ENCODE data around the gene NOL6.

Gene NOL6

GRCh38 chr9:33467526-33467925, 6.2 kb downstream of the NOL6 start:
- TF ChIP-seq ZFP3 (CRISPR knock-in tag; IDR thresholded peaks at IDR 0.05) (no peak), CSRNP3 (CRISPR knock-in tag; IDR thresholded peaks at IDR 0.05) (no peak), TOX (CRISPR knock-in tag; IDR thresholded peaks at IDR 0.05; ENCODE audit: borderline replicate concordance) (no peak), ISL1 (CRISPR knock-in tag; IDR thresholded peaks at IDR 0.05) (no peak), ESRRG (CRISPR knock-in tag; IDR thresholded peaks at IDR 0.05) (no peak), SNAI2 (CRISPR knock-in tag; IDR thresholded peaks at IDR 0.05) (no peak), ARNTL (CRISPR knock-in tag; IDR thresholded peaks at IDR 0.05; ENCODE audit: borderline replicate concordance, low read depth) (no peak), BACH2 (CRISPR knock-in tag; IDR thresholded peaks at IDR 0.05; ENCODE audit: borderline replicate concordance) (no peak), ZFP30 (CRISPR knock-in tag; IDR thresholded peaks at IDR 0.05) (no peak), CREB5 (CRISPR knock-in tag; IDR thresholded peaks at IDR 0.05; ENCODE audit: low read depth) (no peak), POU6F1 (CRISPR knock-in tag; IDR thresholded peaks at IDR 0.05; ENCODE audit: borderline replicate concordance, low read depth) (no peak), CSDC2 (CRISPR knock-in tag; IDR thresholded peaks at IDR 0.05) (no peak), PPARA (CRISPR knock-in tag; IDR thresholded peaks at IDR 0.05; ENCODE audit: borderline replicate concordance) (no peak), OSR1 (CRISPR knock-in tag; IDR thresholded peaks at IDR 0.05) (no peak), RARB (CRISPR knock-in tag; IDR thresholded peaks at IDR 0.05) (no peak), TSHZ2 (CRISPR knock-in tag; IDR thresholded peaks at IDR 0.05) (no peak)

GRCh38 chr9:33466565-33467495, 6.9 kb downstream of the NOL6 start:
- TF ChIP-seq TSHZ2 (CRISPR knock-in tag; IDR thresholded peaks at IDR 0.05) (no peak), PPARA (CRISPR knock-in tag; IDR thresholded peaks at IDR 0.05; ENCODE audit: borderline replicate concordance) (no peak), ARNTL (CRISPR knock-in tag; IDR thresholded peaks at IDR 0.05; ENCODE audit: borderline replicate concordance, low read depth) (no peak), GLIS3 (CRISPR knock-in tag; IDR thresholded peaks at IDR 0.05) (no peak), ZFP30 (CRISPR knock-in tag; IDR thresholded peaks at IDR 0.05) (no peak), ZNF8 (CRISPR knock-in tag; IDR thresholded peaks at IDR 0.05) (no peak), ZNF70 (CRISPR knock-in tag; IDR thresholded peaks at IDR 0.05) (no peak)
- ATAC-seq, result peak; percentile 89

More at GRCh38 chr9:33467526-33467925, 6.2 kb downstream of the NOL6 start:
- no peak for ATAC-seq

Measured in SK-N-SH treated with all-trans-retinoic acid at 6 μM for 48 hours (cell line).